DMS 273 (cell line): ENCODE results near the gene GOLGA8O.
"Not testable (repeated sequence)": the region's sequence is repeated elsewhere in the genome, so short reads cannot be mapped to it uniquely, and the experiment has no call there.

ENCODE experiments used
- DNase-seq: peaks from one replicate; lab custom pipeline; 2025; ENCODE audit not compliant: unreplicated experiment; lab: John Stamatoyannopoulos, UW

The GOLGA8O gene

DNA sequence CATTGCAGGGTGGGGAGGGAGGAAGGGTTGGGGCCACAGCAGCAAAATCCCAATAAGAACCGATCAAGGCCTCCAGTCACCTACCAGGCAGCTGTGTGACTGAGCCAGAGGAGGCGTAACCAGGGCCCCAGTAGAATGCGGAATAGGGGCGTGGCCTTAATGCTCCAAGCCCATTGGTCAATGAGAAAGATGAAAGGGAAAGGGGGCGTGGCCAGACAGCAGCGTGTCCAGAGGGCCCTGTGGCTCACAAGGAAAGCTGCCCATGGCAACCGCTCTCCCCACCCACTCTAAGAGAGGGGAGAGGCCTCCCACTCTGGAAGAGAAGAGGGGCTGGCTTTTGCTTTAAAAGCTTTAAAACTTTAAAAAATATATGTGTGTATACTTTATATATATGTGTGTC is at the start of gene GOLGA8O:
Gene GOLGA8O (minus strand): TSS at position 101 of the 400 bp plus-strand sequence. CDS start 98 bp downstream, at position 3.
- DNase-seq, result not testable (repeated sequence)

- DNase-seq, result not testable (repeated sequence)
These were observed 48.8 kb upstream of the GOLGA8O start for GRCh38 chr15:32504152-32504811.

DNA sequence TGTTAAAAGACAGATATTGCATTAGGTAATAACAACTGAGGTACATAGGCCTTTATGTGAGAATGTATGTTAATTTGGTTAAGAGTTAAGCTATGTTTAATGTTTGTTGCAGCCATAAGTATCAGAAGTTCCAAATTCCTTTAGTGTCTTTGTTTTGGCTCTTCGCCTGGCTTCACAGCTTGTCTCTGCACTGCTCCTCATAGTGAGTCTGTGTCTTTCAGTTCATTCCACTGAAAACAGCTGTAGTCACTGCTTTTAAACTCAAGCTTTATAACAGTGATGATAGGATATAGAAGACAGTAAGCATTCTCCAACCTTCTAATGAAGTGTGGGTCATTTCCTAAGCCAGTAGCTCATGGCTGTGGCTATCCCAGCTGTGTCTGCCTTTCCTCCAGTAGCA is 47.5 kb upstream of the GOLGA8O start:
- not testable (repeated sequence) for DNase-seq

DNA sequence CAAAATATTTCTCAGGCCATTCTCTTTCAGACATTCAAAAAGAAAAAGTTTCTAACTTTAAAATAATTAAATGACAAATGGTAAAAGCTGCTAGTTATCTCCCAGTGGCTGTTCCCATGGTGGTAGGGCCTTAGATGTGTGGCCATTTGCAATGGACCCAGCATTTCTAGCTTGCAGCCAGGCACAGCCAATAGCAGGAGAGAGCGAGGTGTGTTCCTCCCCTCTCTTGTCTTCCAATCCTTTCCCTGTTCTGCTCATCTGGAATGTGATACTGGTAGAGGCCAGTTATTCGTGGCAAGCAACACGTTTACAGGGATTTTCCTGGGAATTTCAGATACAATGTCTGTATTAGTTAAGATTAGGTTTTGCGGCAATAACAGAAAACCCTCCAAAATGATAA is 37.3 kb upstream of the GOLGA8O start:
- DNase-seq, result not testable (repeated sequence)

DNA sequence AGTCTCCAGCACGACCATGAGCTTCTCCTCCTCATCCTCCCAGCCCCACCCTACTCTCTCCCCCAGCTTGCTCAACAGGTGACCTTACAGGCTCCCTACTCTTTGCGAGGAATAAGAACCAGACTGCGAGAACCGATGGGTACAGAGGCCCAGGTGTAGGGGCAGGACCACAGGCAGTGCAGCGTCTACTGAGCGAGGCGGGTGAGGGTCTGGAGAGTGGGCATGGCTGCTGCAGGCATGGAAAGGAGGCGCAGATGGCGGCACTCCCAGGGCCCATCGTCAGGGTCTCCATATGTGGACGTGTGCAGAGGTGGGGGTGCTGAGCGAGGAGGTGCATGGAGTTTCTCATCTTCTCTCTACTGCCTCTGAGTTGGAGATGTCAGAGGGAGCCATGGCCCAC is 31.0 kb upstream of the GOLGA8O start:
- not testable (repeated sequence) for DNase-seq

DNA sequence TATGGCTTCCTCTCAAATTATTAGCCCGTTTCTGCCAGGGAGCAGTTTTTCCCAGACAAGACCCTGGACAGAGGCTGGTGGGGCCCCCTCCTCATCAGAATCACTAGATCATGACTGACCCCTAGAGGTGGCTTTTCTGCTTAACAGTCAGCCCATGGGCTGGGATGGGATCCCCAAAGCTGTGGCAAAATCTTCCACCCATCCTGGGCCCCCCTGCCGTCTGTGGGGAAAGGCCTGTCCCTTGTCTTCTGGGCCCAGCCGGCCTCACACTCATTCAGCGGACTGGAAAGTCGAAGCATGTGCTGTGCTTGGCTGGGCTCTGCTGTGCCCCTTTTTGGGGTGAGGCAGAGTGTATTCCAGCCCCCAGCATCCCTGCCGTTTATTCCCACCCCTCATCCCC is 27.9 kb upstream of the GOLGA8O start:
- DNase-seq, result not testable (repeated sequence)

GRCh38 chr15:32481683-32482082 is 26.2 kb upstream of the GOLGA8O start:
- not testable (repeated sequence) for DNase-seq

- not testable (repeated sequence) for DNase-seq
These were observed 12.6 kb upstream of the GOLGA8O start for GRCh38 chr15:32468076-32468475.

DNA sequence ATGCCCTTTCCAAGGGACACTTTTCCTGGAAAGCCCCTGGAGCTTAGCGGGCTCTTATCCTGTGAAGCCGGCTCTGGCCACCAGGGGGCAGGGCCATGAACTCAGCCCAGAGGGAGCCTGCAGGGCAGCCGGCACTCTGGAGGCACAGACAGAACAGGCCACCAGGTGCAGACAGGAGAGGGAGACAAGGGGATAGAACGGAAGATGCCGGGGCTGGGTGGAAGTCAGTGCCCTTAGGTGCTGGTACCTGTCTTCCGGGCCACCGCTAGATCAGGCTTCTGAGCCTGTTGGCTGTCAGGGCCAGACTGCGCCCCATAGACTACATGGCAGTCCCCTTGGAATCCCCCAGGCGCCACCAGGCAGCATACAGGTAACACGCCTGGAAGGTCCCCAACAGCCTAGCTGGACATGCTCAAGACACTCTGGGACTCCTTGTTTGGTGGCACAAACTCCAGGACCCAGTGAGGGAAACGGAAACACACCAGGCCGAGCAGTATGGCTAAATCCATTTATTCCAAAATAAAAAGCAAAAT is 14.9 kb downstream of the GOLGA8O start:
- DNase-seq, result not testable (repeated sequence)

- DNase-seq, result not testable (repeated sequence)
These were observed 21.1 kb downstream of the GOLGA8O start for GRCh38 chr15:32434102-32434963.

DNA sequence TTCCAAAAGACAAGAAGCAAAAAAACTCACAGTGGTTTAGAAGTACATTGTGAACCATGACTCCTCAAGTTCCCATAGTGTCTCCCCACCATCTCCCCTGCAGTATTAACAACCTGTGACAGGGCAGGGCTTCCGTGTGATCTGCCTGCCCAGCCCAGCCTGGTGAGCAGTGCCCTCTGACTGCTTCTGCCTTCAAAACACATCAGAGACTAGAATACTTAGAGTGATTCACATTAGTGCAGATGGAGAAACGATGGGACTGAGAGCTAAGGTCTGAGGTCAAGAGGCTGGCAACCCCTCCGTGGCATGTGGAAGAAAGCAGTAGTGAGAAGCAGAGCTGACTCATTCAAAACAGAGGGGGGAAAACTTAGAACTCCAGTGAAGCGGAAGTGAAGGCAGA is 27.8 kb downstream of the GOLGA8O start:
- not testable (repeated sequence) for DNase-seq

DNA sequence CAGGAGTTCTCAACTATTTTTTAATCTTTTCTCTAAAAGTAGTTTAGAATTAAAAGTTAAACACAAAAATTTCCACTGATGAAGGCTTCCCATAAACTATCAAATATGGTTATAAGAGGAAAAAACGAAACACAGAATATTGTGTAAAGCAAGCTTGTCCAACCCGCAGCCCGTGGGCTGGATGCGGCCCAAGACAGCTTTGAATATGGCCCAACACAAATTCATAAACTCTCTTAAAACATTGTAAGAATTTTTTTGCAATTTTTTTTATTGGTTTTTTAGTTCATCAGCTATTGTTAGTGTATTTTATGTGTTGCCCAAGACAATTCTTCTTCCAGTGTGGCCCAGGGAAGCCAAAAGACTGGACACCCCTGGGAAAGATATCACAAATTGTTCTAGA is 28.9 kb downstream of the GOLGA8O start:
- not testable (repeated sequence) for DNase-seq

GRCh38 chr15:32407903-32408302 is 47.5 kb downstream of the GOLGA8O start:
- not testable (repeated sequence) for DNase-seq

DNA sequence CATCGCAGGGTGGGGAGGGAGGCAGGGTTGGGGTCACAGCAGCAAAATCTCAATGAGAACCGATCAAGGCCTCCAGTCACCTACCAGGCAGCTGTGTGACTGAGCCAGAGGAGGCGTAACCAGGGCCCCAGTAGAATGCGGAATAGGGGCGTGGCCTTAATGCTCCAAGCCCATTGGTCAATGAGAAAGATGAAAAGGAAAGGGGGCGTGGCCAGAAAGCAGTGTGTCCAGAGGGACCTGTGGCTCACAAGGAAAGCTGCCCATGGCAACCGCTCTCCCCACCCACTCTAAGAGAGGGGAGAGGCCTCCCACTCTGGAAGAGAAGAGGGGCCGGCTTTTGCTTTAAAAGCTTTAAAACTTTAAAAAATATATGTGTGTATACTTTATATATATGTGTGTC is 52.2 kb downstream of the GOLGA8O start, which contains the start of gene GOLGA8K:
Gene GOLGA8K (minus strand): TSS at position 101 of the 400 bp plus-strand sequence. CDS start 98 bp downstream, at position 3.
- DNase-seq, result not testable (repeated sequence)

DNA sequence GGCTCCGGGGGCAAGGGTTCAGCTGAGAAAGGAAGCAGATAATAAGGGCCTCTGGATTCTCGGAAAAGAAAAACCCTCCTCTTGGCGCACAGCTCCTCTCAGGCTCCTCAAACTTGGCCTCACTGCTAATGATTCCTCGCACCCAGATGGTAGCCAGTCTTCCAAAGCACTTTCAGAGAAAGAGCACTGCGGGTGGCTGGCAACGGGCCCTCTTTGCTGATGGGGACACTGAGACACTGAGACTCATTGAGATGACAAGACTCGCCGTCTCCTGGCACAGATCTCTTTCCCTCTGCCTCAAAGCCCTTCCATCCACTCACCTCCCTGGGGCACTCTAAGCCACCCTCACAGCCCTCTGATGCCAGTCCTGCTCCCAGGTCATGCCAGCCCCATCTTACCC is 58.9 kb downstream of the GOLGA8O start:
- not testable (repeated sequence) for DNase-seq
